ENCODE results near the gene RBCK1.
"Not testable (repeated sequence)": the region's sequence is repeated elsewhere in the genome, so short reads cannot be mapped to it uniquely, and the experiment has no call there.

- TF ChIP-seq EZH2 (IDR thresholded peaks at IDR 0.05); POLR2AphosphoS5 (IDR thresholded peaks at IDR 0.05; ENCODE audit: borderline replicate concordance, low read depth, low read length): not testable (repeated sequence)
These were observed 35.5 kb upstream of the RBCK1 start for GRCh38 chr20:372543-373082.

Measured in SK-N-MC (cell line).